ENCODE data around the gene HBZ.
"Not testable (repeated sequence)": the region's sequence is repeated elsewhere in the genome, so short reads cannot be mapped to it uniquely, and the experiment has no call there.

Gene HBZ

DNA sequence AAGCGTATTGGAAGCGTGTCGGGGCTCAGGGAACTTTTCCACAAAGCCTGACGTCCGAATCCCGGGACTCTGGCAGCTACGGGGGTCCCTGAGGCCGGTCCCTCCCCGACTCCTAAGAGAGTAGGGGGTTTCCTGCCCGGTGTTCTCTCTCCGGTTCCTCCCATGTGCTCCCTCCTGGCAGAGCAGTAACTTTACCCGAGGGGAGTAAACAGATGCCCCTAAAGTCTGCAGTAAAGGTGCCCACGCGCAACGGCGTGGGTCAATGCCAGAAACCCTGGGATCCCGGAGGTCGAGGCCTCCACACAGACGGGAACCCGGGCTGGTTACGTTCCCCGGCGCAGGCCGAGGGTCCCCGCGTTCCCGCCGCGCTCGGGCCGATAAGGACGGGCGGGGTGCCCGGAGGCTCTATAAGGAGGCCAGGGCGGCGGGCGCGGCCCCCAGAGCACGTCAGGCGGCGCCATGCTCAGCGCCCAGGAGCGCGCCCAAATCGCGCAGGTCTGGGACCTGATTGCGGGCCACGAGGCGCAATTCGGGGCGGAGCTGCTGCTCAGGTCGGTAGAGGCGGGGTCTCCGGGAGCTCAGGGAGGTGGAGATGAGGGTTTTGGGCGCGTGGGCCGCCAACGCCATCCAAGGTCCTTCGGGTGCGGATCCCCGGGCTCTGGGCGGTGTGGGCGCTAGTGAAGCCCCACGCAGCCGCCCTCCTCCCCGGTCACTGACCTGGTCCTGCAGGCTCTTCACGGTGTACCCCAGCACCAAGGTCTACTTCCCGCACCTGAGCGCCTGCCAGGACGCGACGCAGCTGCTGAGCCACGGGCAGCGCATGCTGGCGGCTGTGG, 13.3 kb downstream of the HBZ start, which contains the start of gene HBM:
Gene HBM (plus strand): TSS at position 440 of the 836 bp plus-strand sequence. CDS start 20 bp downstream, at position 460.
- DNase-seq (ENCODE audit: low spot score), result no peak

DNA sequence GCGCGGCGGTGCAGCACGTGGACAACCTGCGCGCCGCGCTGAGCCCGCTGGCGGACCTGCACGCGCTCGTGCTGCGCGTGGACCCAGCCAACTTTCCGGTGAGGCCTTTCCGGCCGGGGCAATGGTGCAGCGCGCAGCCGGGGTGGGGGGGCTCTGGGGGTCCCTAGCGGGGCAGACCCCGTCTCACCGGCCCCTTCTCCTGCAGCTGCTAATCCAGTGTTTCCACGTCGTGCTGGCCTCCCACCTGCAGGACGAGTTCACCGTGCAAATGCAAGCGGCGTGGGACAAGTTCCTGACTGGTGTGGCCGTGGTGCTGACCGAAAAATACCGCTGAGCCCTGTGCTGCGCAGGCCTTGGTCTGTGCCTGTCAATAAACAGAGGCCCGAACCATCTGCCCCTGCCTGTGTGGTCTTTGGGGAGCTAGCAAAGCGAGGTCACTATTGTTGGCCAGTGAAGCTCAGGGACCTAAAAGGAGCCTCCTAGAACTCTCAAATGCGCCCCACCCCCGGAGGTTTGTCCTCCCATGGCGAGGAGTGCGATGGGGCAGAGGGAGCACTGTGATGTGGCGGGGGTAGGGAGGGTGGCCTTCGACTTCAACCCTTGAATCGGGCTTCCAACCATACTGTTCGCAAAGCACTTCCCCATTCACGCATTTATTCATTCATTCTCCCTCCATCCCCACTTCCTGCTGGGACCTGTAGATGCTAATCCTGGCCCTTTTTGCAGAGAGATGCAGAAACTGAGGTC, 14.1 kb downstream of the HBZ start:
- DNase-seq (ENCODE audit: low spot score), result no peak

DNA sequence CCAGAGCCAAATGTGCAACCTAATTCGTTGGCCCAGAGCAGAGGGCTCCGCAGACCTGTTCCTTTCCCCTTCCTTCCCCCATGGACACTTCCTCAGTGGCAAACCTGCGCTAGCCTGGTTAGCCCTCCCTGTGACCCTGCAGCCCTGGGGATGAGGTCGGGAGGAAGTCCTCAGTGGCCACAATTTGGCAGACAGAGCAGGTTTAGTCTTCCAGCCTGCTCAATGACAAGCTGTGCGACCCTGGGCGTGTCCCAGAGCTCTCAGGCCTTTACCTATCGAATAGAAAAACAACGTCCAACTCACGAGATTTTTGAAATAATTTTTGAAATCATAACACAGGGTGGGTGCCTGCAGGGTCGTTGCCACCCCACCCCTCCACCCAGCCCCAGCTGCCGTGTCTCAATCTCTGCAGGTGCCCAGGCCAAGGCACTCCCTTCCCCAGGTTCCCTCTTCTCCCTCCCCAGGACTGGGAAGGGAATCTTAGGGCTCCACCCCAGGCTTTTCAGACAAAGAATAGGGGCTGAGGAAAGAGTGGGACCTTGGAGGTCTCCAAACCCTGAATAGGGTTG, 14.8 kb downstream of the HBZ start:
- no peak for DNase-seq (ENCODE audit: low spot score)

DNA sequence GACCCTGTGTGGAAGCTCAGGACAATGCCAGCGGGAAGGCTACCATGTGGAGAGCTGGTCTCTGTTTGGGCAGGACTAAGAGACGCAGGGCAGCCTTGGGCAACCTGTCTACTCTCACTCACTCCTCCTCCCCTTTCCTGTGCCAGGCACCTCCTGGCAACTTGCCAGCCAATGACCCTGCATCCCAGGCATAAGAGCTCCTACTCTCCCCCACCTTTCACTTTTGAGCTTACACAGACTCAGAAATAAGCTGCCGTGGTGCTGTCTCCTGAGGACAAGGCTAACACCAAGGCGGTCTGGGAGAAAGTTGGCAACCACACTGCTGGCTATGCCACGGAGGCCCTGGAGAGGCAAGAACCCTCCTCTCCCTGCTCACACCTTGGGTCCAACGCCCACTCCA, 16.0 kb downstream of the HBZ start:
- no peak for DNase-seq (ENCODE audit: low spot score)

DNA sequence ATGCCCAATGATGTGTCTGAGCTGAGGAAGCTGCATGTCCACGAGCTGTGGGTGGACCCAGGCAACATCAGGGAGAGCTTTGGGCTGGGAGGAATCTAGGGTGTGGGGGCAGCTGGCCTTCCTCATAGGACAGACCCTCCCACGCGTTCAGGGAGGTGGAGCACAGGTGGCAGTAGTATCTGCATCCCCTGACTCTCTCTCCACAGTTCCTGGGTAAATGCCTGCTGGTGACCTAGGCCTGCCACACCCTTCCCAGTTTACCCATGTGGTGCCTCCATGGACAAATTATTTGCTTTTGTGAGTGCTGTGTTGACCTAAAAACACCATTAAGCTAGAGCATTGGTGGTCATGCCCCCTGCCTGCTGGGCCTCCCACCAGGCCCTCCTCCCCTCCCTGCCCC, 16.6 kb downstream of the HBZ start:
- DNase-seq (ENCODE audit: low spot score), result no peak

DNA sequence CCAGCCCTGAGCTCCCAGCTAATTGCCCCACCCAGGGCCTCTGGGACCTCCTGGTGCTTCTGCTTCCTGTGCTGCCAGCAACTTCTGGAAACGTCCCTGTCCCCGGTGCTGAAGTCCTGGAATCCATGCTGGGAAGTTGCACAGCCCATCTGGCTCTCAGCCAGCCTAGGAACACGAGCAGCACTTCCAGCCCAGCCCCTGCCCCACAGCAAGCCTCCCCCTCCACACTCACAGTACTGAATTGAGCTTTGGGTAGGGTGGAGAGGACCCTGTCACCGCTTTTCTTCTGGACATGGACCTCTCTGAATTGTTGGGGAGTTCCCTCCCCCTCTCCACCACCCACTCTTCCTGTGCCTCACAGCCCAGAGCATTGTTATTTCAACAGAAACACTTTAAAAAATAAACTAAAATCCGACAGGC, 17.7 kb downstream of the HBZ start:
- DNase-seq (ENCODE audit: low spot score), result not testable (repeated sequence)

DNA sequence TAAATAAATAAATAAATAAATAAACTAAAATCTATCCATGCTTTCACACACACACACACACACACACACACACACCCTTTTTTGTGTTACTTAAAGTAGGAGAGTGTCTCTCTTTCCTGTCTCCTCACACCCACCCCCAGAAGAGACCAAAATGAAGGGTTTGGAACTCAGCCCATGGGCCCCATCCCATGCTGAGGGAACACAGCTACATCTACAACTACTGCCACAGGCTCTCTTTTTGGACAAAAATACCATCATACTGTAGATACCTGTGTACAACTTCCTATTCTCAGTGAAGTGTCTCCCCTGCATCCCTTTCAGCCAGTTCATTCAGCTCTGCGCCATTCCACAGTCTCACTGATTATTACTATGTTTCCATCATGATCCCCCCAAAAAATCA, 18.3 kb downstream of the HBZ start:
- DNase-seq (ENCODE audit: low spot score), result no peak

DNA sequence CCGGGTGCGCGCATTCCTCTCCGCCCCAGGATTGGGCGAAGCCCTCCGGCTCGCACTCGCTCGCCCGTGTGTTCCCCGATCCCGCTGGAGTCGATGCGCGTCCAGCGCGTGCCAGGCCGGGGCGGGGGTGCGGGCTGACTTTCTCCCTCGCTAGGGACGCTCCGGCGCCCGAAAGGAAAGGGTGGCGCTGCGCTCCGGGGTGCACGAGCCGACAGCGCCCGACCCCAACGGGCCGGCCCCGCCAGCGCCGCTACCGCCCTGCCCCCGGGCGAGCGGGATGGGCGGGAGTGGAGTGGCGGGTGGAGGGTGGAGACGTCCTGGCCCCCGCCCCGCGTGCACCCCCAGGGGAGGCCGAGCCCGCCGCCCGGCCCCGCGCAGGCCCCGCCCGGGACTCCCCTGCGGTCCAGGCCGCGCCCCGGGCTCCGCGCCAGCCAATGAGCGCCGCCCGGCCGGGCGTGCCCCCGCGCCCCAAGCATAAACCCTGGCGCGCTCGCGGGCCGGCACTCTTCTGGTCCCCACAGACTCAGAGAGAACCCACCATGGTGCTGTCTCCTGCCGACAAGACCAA, 20.0 kb downstream of the HBZ start, which contains the start of gene HBA2:
Gene HBA2 (plus strand): TSS at position 503 of the 568 bp plus-strand sequence. CDS start 37 bp downstream, at position 540.
- DNase-seq (ENCODE audit: low spot score), result not testable (repeated sequence)

DNA sequence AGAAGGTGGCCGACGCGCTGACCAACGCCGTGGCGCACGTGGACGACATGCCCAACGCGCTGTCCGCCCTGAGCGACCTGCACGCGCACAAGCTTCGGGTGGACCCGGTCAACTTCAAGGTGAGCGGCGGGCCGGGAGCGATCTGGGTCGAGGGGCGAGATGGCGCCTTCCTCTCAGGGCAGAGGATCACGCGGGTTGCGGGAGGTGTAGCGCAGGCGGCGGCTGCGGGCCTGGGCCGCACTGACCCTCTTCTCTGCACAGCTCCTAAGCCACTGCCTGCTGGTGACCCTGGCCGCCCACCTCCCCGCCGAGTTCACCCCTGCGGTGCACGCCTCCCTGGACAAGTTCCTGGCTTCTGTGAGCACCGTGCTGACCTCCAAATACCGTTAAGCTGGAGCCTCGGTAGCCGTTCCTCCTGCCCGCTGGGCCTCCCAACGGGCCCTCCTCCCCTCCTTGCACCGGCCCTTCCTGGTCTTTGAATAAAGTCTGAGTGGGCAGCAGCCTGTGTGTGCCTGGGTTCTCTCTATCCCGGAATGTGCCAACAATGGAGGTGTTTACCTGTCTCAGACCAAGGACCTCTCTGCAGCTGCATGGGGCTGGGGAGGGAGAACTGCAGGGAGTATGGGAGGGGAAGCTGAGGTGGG, 20.9 kb downstream of the HBZ start:
- not testable (repeated sequence) for DNase-seq (ENCODE audit: low spot score)

DNA sequence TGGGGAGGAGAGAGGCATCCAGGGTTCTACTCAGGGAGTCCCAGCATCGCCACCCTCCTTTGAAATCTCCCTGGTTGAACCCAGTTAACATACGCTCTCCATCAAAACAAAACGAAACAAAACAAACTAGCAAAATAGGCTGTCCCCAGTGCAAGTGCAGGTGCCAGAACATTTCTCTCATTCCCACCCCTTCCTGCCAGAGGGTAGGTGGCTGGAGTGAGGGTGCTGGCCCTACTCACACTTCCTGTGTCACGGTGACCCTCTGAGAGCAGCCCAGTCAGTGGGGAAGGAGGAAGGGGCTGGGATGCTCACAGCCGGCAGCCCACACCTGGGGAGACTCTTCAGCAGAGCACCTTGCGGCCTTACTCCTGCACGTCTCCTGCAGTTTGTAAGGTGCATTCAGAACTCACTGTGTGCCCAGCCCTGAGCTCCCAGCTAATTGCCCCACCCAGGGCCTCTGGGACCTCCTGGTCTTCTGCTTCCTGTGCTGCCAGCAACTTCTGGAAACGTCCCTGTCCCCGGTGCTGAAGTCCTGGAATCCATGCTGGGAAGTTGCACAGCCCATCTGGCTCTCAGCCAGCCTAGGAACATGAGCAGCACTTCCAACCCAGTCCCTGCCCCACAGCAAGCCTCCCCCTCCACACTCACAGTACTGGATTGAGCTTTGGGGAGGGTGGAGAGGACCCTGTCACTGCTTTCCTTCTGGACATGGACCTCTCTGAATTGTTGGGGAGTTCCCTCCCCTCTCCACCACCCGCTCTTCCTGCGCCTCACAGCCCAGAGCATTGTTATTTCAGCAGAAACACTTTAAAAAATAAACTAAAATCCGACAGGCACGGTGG, 21.7 kb downstream of the HBZ start:
- DNase-seq (ENCODE audit: low spot score), result not testable (repeated sequence)

DNA sequence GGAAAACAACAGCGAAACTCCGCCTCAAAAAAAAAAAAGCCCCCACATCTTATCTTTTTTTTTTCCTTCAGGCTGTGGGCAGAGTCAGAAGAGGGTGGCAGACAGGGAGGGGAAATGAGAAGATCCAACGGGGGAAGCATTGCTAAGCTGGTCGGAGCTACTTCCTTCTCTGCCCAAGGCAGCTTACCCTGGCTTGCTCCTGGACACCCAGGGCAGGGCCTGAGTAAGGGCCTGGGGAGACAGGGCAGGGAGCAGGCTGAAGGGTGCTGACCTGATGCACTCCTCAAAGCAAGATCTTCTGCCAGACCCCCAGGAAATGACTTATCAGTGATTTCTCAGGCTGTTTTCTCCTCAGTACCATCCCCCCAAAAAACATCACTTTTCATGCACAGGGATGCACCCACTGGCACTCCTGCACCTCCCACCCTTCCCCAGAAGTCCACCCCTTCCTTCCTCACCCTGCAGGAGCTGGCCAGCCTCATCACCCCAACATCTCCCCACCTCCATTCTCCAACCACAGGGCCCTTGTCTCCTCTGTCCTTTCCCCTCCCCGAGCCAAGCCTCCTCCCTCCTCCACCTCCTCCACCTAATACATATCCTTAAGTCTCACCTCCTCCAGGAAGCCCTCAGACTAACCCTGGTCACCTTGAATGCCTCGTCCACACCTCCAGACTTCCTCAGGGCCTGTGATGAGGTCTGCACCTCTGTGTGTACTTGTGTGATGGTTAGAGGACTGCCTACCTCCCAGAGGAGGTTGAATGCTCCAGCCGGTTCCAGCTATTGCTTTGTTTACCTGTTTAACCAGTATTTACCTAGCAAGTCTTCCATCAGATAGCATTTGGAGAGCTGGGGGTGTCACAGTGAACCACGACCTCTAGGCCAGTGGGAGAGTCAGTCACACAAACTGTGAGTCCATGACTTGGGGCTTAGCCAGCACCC, 22.8 kb downstream of the HBZ start:
- no peak for DNase-seq (ENCODE audit: low spot score)

DNA sequence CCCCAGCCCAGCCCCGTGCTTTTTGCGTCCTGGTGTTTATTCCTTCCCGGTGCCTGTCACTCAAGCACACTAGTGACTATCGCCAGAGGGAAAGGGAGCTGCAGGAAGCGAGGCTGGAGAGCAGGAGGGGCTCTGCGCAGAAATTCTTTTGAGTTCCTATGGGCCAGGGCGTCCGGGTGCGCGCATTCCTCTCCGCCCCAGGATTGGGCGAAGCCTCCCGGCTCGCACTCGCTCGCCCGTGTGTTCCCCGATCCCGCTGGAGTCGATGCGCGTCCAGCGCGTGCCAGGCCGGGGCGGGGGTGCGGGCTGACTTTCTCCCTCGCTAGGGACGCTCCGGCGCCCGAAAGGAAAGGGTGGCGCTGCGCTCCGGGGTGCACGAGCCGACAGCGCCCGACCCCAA, 23.6 kb downstream of the HBZ start:
- not testable (repeated sequence) for DNase-seq (ENCODE audit: low spot score)

DNA sequence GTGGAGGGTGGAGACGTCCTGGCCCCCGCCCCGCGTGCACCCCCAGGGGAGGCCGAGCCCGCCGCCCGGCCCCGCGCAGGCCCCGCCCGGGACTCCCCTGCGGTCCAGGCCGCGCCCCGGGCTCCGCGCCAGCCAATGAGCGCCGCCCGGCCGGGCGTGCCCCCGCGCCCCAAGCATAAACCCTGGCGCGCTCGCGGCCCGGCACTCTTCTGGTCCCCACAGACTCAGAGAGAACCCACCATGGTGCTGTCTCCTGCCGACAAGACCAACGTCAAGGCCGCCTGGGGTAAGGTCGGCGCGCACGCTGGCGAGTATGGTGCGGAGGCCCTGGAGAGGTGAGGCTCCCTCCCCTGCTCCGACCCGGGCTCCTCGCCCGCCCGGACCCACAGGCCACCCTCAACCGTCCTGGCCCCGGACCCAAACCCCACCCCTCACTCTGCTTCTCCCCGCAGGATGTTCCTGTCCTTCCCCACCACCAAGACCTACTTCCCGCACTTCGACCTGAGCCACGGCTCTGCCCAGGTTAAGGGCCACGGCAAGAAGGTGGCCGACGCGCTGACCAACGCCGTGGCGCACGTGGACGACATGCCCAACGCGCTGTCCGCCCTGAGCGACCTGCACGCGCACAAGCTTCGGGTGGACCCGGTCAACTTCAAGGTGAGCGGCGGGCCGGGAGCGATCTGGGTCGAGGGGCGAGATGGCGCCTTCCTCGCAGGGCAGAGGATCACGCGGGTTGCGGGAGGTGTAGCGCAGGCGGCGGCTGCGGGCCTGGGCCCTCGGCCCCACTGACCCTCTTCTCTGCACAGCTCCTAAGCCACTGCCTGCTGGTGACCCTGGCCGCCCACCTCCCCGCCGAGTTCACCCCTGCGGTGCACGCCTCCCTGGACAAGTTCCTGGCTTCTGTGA, 24.3 kb downstream of the HBZ start, which contains the start of gene HBA1:
Gene HBA1 (plus strand): TSS at position 204 of the 906 bp plus-strand sequence. CDS start 37 bp downstream, at position 241.
- DNase-seq (ENCODE audit: low spot score), result not testable (repeated sequence)

DNA sequence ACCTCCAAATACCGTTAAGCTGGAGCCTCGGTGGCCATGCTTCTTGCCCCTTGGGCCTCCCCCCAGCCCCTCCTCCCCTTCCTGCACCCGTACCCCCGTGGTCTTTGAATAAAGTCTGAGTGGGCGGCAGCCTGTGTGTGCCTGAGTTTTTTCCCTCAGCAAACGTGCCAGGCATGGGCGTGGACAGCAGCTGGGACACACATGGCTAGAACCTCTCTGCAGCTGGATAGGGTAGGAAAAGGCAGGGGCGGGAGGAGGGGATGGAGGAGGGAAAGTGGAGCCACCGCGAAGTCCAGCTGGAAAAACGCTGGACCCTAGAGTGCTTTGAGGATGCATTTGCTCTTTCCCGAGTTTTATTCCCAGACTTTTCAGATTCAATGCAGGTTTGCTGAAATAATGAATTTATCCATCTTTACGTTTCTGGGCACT, 25.0 kb downstream of the HBZ start:
- no peak for DNase-seq (ENCODE audit: low spot score)

DNA sequence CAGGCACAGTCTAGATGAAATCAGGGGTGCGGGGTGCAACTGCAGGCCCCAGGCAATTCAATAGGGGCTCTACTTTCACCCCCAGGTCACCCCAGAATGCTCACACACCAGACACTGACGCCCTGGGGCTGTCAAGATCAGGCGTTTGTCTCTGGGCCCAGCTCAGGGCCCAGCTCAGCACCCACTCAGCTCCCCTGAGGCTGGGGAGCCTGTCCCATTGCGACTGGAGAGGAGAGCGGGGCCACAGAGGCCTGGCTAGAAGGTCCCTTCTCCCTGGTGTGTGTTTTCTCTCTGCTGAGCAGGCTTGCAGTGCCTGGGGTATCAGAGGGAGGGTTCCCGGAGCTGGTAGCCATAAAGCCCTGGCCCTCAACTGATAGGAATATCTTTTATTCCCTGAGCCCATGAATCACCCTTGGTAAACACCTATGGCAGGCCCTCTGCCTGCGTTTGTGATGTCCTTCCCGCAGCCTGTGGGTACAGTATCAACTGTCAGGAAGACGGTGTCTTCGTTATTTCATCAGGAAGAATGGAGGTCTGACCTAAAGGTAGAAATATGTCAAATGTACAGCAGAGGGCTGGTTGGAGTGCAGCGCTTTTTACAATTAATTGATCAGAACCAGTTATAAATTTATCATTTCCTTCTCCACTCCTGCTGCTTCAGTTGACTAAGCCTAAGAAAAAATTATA, 25.7 kb downstream of the HBZ start:
- no peak for DNase-seq (ENCODE audit: low spot score)

DNA sequence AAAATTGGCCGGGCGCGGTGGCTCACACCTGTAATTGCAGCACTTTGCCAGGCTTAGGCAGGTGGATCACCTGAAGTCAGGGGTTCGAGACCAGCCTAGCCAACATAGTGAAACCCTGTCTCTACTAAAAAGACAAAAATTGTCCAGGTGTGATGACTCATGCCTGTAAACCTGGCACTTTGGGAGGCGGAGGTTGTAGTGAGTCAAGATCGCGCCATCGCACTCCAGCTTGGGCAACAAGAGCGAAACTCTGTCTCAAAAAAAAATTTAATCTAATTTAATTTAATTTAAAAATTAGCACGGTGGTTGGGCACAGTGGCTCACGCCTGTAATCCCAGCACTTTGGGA, 26.2 kb downstream of the HBZ start:
- no peak for DNase-seq (ENCODE audit: low spot score)

DNA sequence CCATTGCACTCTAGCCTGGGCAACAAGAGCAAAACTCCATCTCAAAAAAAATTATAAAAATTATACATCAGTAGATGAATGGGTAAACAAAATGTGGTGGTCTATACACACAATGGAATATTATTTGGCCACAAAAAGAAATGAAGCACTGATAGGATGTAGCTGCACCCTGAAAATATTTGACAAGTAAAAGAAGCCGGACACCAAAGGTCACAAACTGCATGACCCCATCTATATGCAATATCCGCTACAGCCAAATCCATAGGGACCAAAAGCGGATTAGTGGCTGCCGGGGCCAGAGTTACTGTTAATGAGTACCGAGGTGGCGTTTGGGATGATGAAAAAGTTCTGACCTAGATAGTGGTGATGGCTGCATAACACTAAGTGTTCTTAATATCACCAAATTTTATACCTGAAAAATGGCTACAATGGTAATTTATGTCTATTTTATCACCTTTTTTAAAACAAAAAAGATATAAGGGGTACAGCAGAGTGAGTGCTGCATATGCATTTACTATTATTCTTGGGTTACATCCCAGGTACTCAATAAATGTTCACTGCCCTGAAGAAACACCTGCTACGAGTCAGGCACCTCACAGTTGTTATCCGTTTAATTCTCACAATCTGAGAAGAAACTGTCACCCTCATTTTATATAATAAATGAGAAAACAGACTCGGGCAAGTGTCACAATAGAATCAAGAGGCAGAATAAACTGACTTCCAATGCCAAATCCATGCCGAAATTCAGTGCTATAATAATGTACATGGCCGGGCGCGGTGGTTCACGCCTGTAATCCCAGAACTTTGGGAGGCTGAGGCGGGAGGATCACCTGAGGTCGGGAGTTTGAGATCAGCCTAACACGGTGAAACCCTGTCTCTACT, 27.0 kb downstream of the HBZ start:
- no peak for DNase-seq (ENCODE audit: low spot score)

Data from germinal center (tissue), 1 donor.